NT2/D1 (cell line): Measurements from ENCODE around the gene BGLAP.

ENCODE experiments used
- SUZ12 ChIP-seq: IDR thresholded peaks from 2 replicates; pipeline ENCODE4 v1.6.1; 2011; ENCODE audit not compliant: insufficient read length, insufficient read depth; ENCODE audit errors: extremely low read depth
- ZNF274 ChIP-seq: IDR thresholded peaks from 2 replicates; pipeline ENCODE4 v1.6.1; 2011; ENCODE audit warnings: mild to moderate bottlenecking, low read depth, low read length

- TF ChIP-seq SUZ12: no peak
- TF ChIP-seq ZNF274: no peak
These were observed 8.4 kb upstream of the BGLAP start for GRCh38 chr1:156233426-156234127.
